HepG2 (cell line): ENCODE results near the gene NEK7. TPM values are rescaled to one million over a fixed set of nuclear protein-coding genes. Genes with fewer than 3 reads are reported as not detected.
A peak's percentile ranks its signal among the peaks of the same experiment; 100 is the strongest.

Experiments
- ARNT ChIP-seq: fragments of 450-650 bp; IDR thresholded peaks from 2 replicates; pipeline ENCODE4 v1.6.1; 2017
- NFYB ChIP-seq: sonication (generic); formaldehyde crosslinking; IDR thresholded peaks from 2 replicates; pipeline ENCODE4 v1.4.0; 2020; ENCODE audit warnings: missing genetic modification reagents
- NR2F1 ChIP-seq, 2 experiments: fragments of 450-650 bp in 1 of 2; formaldehyde crosslinking in 1 of 2; IDR thresholded peaks; 2 replicates each; pipeline versions ENCODE4 v1.5.0 to v1.6.1; 2016 to 2020; ENCODE audit warnings: mild to moderate bottlenecking in 1 of 2, missing compliant biosample characterization in 1 of 2, missing genetic modification reagents in 1 of 2, moderate library complexity in 1 of 2
- THAP11 ChIP-seq: IDR thresholded peaks from 2 replicates; pipeline ENCODE4 v1.6.1; 2016; ENCODE audit warnings: missing biosample characterization, missing genetic modification reagents
- ZNF556 ChIP-seq: sonication (generic); formaldehyde crosslinking; IDR thresholded peaks from 2 replicates; pipeline ENCODE4 v1.4.0; 2020; ENCODE audit warnings: mild to moderate bottlenecking, missing genetic modification reagents, borderline replicate concordance
- polyA plus RNA-seq, 8 experiments: library from polyadenylated mRNA; depleted of rRNA in 3 of 8; stranded (reverse) in 7 of 8; unstranded in 1 of 8; fragments of >200 nt; fragmentation: Illumina TruSeq in 4 of 8; extraction: Trizol in 4 of 8; gene quantifications; 2 replicates each; pipeline versions ENCODE4 v1.2.1 to v1.2.3, GENCODE V29; 2011 to 2016; ENCODE audit warnings: low read depth in 4 of 8, missing spikeins in 1 of 8, mixed read lengths in 1 of 8; ENCODE audit not compliant: insufficient read depth in 1 of 8
- total RNA-seq, 5 experiments: library from RNA; depleted of rRNA; stranded (reverse); fragments of >200 nt; fragmentation: Illumina TruSeq; extraction: Trizol; gene quantifications; 2 replicates each; pipeline ENCODE4 v1.2.3, GENCODE V29; 2016; ENCODE audit warnings: low read depth in 1 of 5
- TF ChIP-seq, protein P1 (sequence below): sonication (generic); formaldehyde crosslinking; IDR thresholded peaks from 2 replicates; pipeline ENCODE4 v1.4.0; 2020; ENCODE audit warnings: missing genetic modification reagents, mild to moderate bottlenecking, borderline replicate concordance
- TF ChIP-seq, protein P2 (sequence below): sonication (generic); formaldehyde crosslinking; IDR thresholded peaks from 2 replicates; pipeline ENCODE4 v1.8.1; 2023; ENCODE audit warnings: mild to moderate bottlenecking, missing genetic modification reagents
- TF ChIP-seq, protein P3 (sequence below): sonication (generic); formaldehyde crosslinking; IDR thresholded peaks from 2 replicates; pipeline ENCODE4 v1.5.0; 2020; ENCODE audit warnings: missing genetic modification reagents
- TF ChIP-seq, protein P4 (sequence below), 2 experiments: sonication (generic) in 1 of 2; formaldehyde crosslinking in 1 of 2; IDR thresholded peaks; 2 replicates each; pipeline versions ENCODE4 v1.5.1 to v1.6.1; 2011 to 2020; ENCODE audit warnings: borderline replicate concordance in 1 of 2, low read depth in 1 of 2, low read length in 1 of 2, mild to moderate bottlenecking in 1 of 2, missing genetic modification reagents in 1 of 2, moderate library complexity in 1 of 2
- TF ChIP-seq, protein P5 (sequence below), 2 experiments: sonication (generic) in 1 of 2; formaldehyde crosslinking in 1 of 2; IDR thresholded peaks; 2 replicates each; pipeline versions ENCODE4 v1.4.0 to v1.6.1; 2016 to 2020; ENCODE audit warnings: borderline replicate concordance in 1 of 2, low read depth in 1 of 2, mild to moderate bottlenecking in 1 of 2, missing genetic modification reagents in 1 of 2
- TF ChIP-seq, protein P6 (sequence below): sonication (generic); formaldehyde crosslinking; IDR thresholded peaks from 2 replicates; pipeline ENCODE4 v1.5.0; 2020; ENCODE audit warnings: mild to moderate bottlenecking, missing genetic modification reagents

The NEK7 gene
- total and polyA plus RNA-seq, 2 of the 13 experiments (the other 11 are each of a cell fraction or from before 2014, with no cell fraction given): 18.1 to 19.2 TPM

DNA sequence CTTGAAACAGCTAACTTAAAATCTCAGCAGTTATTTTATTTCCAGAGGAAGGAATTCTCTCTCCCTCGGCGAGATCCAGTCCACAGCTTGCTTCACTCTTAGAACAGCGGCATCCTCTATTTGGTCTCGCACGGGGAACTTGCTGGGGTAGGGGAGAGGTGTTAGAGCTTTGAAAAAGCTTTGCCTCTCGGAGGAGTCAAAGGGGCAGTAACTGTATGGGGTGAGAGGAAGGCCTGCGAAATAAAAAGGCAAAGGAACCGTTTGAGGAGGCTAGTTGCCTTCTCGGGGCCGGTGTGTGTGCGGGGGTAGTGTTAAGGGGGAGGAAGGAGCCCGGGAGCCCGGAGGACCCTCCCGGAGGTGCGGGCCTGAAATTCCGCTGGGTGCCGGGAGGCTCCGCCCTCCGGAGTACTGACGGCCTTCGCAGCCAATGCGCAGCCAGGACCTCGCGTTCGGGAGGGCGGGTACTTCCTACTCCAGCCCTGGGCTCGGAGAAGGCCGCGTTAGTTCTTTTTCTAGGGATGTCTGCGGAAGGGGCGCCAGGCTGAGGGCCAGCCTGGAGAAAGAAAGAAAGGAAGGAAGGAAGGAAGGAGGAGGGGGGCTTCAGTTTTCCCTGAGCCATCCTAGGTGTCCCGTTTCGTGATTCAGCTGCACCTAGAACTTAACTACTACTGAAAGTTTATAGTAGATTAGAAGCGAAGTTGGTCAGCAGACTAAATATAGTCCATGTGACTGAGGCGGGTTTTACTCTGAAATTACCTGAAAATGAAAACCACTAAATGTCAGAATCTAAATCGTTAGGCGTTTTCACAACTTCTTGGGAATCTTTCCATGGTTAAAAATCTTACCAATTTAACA is 2.2 kb downstream of the NEK7 start (continued):
- TF ChIP-seq, protein P1, sequence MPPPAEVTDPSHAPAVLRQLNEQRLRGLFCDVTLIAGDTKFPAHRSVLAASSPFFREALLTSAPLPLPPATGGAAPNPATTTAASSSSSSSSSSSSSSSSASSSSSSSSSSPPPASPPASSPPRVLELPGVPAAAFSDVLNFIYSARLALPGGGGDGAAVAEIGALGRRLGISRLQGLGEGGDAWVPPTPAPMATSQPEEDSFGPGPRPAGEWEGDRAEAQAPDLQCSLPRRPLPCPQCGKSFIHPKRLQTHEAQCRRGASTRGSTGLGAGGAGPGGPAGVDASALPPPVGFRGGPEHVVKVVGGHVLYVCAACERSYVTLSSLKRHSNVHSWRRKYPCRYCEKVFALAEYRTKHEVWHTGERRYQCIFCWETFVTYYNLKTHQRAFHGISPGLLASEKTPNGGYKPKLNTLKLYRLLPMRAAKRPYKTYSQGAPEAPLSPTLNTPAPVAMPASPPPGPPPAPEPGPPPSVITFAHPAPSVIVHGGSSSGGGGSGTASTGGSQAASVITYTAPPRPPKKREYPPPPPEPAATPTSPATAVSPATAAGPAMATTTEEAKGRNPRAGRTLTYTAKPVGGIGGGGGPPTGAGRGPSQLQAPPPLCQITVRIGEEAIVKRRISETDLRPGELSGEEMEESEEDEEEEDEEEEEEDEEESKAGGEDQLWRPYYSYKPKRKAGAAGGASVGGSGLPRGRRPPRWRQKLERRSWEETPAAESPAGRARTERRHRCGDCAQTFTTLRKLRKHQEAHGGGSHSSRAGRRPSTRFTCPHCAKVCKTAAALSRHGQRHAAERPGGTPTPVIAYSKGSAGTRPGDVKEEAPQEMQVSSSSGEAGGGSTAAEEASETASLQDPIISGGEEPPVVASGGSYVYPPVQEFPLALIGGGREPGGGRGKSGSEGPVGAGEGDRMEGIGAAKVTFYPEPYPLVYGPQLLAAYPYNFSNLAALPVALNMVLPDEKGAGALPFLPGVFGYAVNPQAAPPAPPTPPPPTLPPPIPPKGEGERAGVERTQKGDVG (CRISPR knock-in tag): no peak
- TF ChIP-seq, protein P2, sequence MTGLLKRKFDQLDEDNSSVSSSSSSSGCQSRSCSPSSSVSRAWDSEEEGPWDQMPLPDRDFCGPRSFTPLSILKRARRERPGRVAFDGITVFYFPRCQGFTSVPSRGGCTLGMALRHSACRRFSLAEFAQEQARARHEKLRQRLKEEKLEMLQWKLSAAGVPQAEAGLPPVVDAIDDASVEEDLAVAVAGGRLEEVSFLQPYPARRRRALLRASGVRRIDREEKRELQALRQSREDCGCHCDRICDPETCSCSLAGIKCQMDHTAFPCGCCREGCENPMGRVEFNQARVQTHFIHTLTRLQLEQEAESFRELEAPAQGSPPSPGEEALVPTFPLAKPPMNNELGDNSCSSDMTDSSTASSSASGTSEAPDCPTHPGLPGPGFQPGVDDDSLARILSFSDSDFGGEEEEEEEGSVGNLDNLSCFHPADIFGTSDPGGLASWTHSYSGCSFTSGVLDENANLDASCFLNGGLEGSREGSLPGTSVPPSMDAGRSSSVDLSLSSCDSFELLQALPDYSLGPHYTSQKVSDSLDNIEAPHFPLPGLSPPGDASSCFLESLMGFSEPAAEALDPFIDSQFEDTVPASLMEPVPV (CRISPR knock-in tag): no peak
- TF ChIP-seq, protein P3, sequence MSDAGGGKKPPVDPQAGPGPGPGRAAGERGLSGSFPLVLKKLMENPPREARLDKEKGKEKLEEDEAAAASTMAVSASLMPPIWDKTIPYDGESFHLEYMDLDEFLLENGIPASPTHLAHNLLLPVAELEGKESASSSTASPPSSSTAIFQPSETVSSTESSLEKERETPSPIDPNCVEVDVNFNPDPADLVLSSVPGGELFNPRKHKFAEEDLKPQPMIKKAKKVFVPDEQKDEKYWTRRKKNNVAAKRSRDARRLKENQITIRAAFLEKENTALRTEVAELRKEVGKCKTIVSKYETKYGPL (CRISPR knock-in tag): no peak
- TF ChIP-seq ARNT (no peak), ZNF556 (CRISPR knock-in tag) (no peak), NR2F1 (CRISPR knock-in tag; IDR thresholded peaks at IDR 0.05) (no peak), NFYB (peak; percentile 83), THAP11 (CRISPR knock-in tag) (peak; percentile 60; the same call in 1 of the 2 replicates)
- TF ChIP-seq, protein P4, sequence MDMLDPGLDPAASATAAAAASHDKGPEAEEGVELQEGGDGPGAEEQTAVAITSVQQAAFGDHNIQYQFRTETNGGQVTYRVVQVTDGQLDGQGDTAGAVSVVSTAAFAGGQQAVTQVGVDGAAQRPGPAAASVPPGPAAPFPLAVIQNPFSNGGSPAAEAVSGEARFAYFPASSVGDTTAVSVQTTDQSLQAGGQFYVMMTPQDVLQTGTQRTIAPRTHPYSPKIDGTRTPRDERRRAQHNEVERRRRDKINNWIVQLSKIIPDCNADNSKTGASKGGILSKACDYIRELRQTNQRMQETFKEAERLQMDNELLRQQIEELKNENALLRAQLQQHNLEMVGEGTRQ (IDR thresholded peaks at IDR 0.05; ENCODE audit: low read depth, low read length): no peak
- TF ChIP-seq, protein P4 (CRISPR knock-in tag; IDR thresholded peaks at IDR 0.05; ENCODE audit: borderline replicate concordance): no peak
- TF ChIP-seq, protein P5, sequence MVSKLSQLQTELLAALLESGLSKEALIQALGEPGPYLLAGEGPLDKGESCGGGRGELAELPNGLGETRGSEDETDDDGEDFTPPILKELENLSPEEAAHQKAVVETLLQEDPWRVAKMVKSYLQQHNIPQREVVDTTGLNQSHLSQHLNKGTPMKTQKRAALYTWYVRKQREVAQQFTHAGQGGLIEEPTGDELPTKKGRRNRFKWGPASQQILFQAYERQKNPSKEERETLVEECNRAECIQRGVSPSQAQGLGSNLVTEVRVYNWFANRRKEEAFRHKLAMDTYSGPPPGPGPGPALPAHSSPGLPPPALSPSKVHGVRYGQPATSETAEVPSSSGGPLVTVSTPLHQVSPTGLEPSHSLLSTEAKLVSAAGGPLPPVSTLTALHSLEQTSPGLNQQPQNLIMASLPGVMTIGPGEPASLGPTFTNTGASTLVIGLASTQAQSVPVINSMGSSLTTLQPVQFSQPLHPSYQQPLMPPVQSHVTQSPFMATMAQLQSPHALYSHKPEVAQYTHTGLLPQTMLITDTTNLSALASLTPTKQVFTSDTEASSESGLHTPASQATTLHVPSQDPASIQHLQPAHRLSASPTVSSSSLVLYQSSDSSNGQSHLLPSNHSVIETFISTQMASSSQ (IDR thresholded peaks at IDR 0.05; ENCODE audit: low read depth): no peak
- TF ChIP-seq, protein P5 (CRISPR knock-in tag; IDR thresholded peaks at IDR 0.05; ENCODE audit: borderline replicate concordance): no peak
- TF ChIP-seq, protein P6, sequence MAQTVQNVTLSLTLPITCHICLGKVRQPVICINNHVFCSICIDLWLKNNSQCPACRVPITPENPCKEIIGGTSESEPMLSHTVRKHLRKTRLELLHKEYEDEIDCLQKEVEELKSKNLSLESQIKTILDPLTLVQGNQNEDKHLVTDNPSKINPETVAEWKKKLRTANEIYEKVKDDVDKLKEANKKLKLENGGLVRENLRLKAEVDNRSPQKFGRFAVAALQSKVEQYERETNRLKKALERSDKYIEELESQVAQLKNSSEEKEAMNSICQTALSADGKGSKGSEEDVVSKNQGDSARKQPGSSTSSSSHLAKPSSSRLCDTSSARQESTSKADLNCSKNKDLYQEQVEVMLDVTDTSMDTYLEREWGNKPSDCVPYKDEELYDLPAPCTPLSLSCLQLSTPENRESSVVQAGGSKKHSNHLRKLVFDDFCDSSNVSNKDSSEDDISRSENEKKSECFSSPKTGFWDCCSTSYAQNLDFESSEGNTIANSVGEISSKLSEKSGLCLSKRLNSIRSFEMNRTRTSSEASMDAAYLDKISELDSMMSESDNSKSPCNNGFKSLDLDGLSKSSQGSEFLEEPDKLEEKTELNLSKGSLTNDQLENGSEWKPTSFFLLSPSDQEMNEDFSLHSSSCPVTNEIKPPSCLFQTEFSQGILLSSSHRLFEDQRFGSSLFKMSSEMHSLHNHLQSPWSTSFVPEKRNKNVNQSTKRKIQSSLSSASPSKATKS (CRISPR knock-in tag): no peak
